ENCODE results near the gene TEP1.

DNA sequence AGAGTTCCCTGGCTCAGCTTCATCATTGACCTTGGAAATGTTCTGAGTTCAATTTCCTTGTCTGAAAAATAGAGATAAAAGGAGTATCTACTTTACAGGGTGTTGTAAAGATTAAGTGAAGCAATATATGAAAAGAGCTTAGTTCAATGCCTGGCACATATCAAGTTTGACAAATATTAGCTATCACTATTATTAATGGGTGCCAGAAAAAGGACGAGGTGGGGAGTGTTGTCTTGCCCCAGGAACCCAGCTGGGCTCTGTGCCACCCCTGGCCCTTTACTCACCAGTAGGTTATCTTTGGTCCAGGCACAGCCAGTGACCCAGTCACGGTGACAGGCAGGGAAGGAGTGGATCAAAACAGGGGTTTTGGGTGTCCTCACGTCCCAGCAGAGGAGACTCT is 37.8 kb downstream of the TEP1 start:
- TF ChIP-seq, protein P1, sequence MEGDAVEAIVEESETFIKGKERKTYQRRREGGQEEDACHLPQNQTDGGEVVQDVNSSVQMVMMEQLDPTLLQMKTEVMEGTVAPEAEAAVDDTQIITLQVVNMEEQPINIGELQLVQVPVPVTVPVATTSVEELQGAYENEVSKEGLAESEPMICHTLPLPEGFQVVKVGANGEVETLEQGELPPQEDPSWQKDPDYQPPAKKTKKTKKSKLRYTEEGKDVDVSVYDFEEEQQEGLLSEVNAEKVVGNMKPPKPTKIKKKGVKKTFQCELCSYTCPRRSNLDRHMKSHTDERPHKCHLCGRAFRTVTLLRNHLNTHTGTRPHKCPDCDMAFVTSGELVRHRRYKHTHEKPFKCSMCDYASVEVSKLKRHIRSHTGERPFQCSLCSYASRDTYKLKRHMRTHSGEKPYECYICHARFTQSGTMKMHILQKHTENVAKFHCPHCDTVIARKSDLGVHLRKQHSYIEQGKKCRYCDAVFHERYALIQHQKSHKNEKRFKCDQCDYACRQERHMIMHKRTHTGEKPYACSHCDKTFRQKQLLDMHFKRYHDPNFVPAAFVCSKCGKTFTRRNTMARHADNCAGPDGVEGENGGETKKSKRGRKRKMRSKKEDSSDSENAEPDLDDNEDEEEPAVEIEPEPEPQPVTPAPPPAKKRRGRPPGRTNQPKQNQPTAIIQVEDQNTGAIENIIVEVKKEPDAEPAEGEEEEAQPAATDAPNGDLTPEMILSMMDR (IDR thresholded peaks at IDR 0.05): no peak
- no peak for TF ChIP-seq POLR2A (IDR thresholded peaks at IDR 0.05)

Measured in Peyer's patch (tissue), 4 donors.